Tibial nerve (tissue), 4 donors: ENCODE data around the gene COBL.

Source experiments
- EP300 ChIP-seq, 2 donors: sonication (generic); formaldehyde crosslinking; IDR thresholded peaks; one replicate each; pipeline ENCODE4 v1.6.1; 2017; ENCODE audit warnings: antibody characterized with exemption in 2 of 2, mild to moderate bottlenecking in 1 of 2
- POLR2A ChIP-seq, 2 donors: fragments of 450-650 bp; IDR thresholded peaks; one replicate each; pipeline ENCODE4 v1.6.1; 2017; ENCODE audit warnings: antibody characterized with exemption in 2 of 2, mild to moderate bottlenecking in 2 of 2, moderate library complexity in 2 of 2
- TF ChIP-seq, protein P1 (sequence below), 5 experiments: fragments of 200-600 bp in 3 of 5; fragments of 450-650 bp in 2 of 5; sonication (generic) in 3 of 5; IDR thresholded peaks; one replicate each; pipeline ENCODE4 v1.5.1; 2016 to 2019; ENCODE audit warnings: antibody characterized with exemption in 5 of 5, mild to moderate bottlenecking in 3 of 5, moderate library complexity in 2 of 5

DNA sequence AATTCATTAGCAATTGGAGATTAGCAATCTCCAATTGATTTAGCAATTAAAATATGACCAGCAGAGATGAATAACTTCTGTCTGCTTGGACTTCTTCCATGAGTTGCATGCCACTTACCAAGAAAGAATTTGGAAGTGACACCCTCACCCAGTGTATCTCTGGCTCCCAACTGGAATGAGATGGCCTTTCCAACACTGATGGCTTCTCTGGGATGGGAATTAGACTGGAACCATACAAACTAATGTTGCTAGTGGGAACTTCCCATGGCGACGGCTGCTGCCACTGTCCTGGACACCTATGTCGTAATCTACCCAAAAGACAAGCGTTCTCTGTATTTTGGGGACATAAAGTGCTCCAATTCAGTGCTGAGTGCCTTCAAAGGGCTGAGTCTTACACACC, 192.3 kb downstream of the COBL start:
- TF ChIP-seq, protein P1, sequence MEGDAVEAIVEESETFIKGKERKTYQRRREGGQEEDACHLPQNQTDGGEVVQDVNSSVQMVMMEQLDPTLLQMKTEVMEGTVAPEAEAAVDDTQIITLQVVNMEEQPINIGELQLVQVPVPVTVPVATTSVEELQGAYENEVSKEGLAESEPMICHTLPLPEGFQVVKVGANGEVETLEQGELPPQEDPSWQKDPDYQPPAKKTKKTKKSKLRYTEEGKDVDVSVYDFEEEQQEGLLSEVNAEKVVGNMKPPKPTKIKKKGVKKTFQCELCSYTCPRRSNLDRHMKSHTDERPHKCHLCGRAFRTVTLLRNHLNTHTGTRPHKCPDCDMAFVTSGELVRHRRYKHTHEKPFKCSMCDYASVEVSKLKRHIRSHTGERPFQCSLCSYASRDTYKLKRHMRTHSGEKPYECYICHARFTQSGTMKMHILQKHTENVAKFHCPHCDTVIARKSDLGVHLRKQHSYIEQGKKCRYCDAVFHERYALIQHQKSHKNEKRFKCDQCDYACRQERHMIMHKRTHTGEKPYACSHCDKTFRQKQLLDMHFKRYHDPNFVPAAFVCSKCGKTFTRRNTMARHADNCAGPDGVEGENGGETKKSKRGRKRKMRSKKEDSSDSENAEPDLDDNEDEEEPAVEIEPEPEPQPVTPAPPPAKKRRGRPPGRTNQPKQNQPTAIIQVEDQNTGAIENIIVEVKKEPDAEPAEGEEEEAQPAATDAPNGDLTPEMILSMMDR (IDR thresholded peaks at IDR 0.05): no peak
- TF ChIP-seq POLR2A (IDR thresholded peaks at IDR 0.05) (no peak), EP300 (IDR thresholded peaks at IDR 0.05) (no peak)
